ENCODE results near the gene SLC7A7. TPM values are rescaled to one million over a fixed set of nuclear protein-coding genes. Genes with fewer than 3 reads are reported as not detected.
A peak's percentile ranks its signal among the peaks of the same experiment; 100 is the strongest.
"Not testable (repeated sequence)": the region's sequence is repeated elsewhere in the genome, so short reads cannot be mapped to it uniquely, and the experiment has no call there.

SLC7A7 gene
- total RNA-seq, 1 donor = 2.5 TPM

DNA sequence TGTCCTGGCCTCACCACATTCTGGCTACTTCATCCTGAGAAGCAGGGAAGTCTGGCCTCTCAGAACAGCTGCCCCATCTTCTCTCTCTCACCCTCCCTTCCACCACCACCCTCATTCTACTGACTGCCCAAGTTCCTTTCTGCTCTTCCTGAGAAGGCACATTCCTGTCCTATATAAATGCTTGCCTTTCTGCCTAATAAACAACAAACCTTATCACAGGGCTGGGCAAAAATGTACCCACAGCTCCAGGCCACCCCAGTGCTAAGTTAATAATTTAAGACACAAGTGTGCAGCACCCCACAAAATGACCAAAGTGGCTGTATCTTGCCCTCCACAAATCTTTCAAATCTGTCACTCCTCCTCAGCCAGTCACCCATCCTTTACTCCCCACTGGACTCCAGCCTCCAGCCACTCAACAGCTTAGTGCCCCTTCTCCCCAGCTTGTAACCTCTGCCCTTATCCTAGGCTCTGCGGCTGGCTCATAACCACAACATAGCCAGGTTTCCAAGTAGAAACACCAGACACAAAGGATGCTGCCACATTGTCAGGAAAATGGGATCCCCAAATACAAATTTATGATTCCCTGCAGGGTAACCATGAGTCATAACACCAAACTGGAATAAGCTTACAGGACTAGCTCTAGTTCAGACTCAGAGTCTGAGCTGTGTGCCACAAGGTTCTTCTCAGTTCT, 33.8 kb downstream of the SLC7A7 start:
- H3K4me3 ChIP-seq (ENCODE audit: low read depth, low read length) = no peak overlapping the region
- peak; percentile 25 for DNase-seq (ENCODE audit: low read depth)
- TF ChIP-seq, protein P1, sequence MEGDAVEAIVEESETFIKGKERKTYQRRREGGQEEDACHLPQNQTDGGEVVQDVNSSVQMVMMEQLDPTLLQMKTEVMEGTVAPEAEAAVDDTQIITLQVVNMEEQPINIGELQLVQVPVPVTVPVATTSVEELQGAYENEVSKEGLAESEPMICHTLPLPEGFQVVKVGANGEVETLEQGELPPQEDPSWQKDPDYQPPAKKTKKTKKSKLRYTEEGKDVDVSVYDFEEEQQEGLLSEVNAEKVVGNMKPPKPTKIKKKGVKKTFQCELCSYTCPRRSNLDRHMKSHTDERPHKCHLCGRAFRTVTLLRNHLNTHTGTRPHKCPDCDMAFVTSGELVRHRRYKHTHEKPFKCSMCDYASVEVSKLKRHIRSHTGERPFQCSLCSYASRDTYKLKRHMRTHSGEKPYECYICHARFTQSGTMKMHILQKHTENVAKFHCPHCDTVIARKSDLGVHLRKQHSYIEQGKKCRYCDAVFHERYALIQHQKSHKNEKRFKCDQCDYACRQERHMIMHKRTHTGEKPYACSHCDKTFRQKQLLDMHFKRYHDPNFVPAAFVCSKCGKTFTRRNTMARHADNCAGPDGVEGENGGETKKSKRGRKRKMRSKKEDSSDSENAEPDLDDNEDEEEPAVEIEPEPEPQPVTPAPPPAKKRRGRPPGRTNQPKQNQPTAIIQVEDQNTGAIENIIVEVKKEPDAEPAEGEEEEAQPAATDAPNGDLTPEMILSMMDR (IDR thresholded peaks at IDR 0.05; ENCODE audit: insufficient read depth, low read length) = no peak

DNA sequence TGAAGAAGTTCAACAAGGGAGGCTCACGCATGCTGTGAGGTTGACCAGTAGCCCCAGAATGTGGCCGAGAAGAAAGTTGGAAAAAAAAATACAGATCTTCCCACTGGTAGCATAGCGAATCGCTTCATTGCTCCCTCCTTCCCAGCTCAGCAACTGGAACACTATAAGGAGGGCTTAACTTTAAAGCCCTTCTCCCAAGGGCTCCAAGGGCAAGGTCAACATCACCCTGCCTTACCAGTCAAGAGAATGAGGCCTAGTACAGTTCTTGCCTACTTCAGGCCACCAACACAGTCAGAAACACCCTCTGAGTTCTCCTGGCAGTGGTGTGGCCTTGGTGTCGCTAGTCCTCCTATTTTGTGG, 34.3 kb downstream of the SLC7A7 start:
- TF ChIP-seq, protein P1 (IDR thresholded peaks at IDR 0.05; ENCODE audit: insufficient read depth, low read length) = no peak
- DNase-seq (ENCODE audit: low read depth) = no peak
- no peak overlapping the region for H3K4me3 ChIP-seq (ENCODE audit: low read depth, low read length)

DNA sequence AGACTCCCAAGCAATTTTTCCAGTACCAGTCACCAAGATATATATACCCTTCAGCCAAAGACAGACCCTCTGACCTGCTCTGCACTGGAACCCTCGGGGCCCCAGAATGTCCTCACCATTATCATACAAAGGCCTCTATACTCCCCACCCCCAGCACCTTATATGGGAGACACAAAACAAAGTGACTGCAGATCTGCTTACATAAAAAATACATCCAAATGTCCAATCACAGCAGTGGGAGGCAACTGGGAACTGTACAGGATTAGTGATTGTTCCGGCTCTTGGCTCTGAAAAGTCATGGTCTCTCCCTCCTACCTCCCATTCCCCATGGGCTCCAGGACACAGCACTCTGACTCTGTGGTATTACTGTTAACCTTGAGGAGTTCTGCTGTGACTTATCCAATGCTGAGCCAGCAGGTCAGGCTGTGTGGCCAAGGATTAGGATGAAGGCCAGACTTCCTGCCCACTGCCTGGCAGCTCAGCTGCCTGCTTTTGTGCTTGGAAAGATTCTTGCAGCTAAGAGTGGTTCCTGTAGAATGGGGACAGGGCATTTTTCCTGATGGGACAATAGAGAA, 35.0 kb downstream of the SLC7A7 start:
- TF ChIP-seq, protein P1 (IDR thresholded peaks at IDR 0.05; ENCODE audit: insufficient read depth, low read length) = no peak

DNA sequence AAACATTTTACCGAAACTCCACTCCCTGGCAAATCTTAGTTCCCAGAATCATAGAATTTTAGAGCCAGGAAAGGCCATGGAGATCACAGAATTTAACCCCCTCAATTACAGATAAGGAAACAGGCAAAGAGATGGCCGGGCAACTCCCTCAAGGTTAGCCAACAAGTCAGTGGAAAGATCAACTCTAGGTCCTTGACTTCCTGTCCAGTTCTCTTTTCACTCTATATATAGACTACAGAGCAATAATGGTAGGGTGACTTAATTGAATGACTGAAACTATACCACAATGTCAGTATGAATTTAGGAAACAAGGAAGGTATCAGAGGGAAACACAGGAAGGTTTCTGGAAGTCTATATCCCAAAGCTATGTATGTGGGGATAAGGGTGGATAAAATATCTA, 37.2 kb downstream of the SLC7A7 start:
- no peak overlapping the region for H3K4me3 ChIP-seq (ENCODE audit: low read depth, low read length)
- TF ChIP-seq, protein P1 (IDR thresholded peaks at IDR 0.05; ENCODE audit: insufficient read depth, low read length) = no peak
- DNase-seq (ENCODE audit: low read depth) = no peak

More for the DNA sequence above, 35.0 kb downstream of the SLC7A7 start:
- no peak overlapping the region for H3K4me3 ChIP-seq (ENCODE audit: low read depth, low read length)
- DNase-seq (ENCODE audit: low read depth) = peak; percentile 24

DNA sequence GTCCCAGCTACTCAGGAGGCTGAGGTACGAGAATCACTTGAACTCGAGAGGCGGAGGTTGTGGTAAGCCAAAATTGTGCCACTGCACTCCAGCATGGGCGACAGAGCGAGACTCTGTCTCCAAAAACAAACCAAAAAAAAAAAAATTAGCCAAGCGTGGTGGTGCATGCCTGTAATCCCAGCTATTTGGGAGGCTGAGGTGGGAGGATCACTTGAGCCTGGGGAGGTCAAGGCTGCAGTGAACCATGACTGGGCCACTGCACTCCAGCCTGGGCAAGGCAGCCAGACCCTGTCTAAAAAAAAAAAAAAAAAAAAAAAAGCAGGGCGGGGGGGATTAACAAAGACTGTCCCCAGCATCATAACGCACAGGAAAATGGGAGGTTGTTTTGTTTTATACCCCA, 38.4 kb downstream of the SLC7A7 start:
- not testable (repeated sequence) for DNase-seq (ENCODE audit: low read depth); H3K4me3 ChIP-seq (ENCODE audit: low read depth, low read length)

DNA sequence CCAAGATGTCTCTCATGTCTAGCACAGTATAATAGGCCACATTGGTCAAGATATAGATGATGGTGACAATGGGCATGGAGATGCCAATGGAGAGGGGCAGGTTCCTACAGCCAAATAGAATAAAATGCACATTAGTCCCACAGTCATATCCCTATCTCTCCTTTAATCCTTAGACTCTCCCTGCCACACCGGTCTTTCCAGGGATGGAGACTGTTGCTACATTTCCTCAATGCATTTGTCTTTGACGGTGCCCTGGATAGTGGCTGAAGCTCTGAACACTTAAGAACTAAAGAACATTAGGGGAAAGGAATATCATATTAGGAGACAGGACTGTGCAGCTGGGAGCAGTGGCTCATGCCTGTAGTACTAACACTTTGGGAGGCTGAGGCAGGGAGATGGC, 39.0 kb downstream of the SLC7A7 start:
- TF ChIP-seq, protein P1 (IDR thresholded peaks at IDR 0.05; ENCODE audit: insufficient read depth, low read length) = no peak
- DNase-seq (ENCODE audit: low read depth) = no peak
- H3K4me3 ChIP-seq (ENCODE audit: low read depth, low read length) = no peak overlapping the region

DNA sequence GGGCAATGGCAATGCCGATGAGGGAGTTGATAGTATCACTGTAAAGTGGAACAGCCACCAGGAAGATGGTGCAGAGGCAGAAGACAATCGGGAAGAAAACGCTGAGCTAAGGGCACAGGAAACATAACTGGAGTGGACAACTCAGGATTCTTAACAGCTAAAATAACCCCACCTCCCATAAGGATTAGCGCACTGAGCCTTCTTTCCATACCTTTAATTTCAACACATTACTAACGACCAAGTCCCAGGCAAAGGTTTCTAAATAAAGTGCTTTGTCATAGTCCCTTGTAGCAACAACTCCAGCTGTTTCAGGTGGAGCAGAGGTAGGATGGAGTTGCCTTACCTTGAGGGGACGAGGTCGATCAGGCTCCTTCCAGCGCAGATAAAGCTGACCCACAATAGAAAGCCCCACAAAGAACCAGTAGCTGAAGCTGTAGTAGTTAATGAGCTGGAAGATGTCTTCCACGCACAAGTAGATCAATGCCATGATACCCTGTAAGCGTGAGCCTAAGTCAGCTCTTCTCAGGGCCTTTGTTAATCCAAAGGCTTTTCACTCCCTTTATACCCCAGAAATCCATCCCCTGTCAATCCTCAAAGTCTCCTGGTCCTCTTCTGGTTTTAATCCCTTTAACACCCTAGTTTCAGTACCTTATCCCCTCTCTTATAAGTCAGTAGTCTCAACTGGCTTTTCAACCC, 41.1 kb downstream of the SLC7A7 start:
- TF ChIP-seq, protein P1 (IDR thresholded peaks at IDR 0.05; ENCODE audit: insufficient read depth, low read length) = no peak
- H3K4me3 ChIP-seq (ENCODE audit: low read depth, low read length) = no peak overlapping the region
- no peak for DNase-seq (ENCODE audit: low read depth)

All from fibroblast of the aortic adventitia (primary cell).